Sigmoid colon (tissue), 7 donors: ENCODE results near the gene ZNF544. TPM values are rescaled to one million over a fixed set of nuclear protein-coding genes. Genes with fewer than 3 reads are reported as not detected.
"Not testable (repeated sequence)": the region's sequence is repeated elsewhere in the genome, so short reads cannot be mapped to it uniquely, and the experiment has no call there.

Experiments
- DNase-seq: peaks from one replicate; pipeline ENCODE4 v3.0.0-alpha.2; 2019
- H3K27ac ChIP-seq, 4 donors: fragments of 200-600 bp; sonication (generic); one replicate each; pipeline ENCODE4 v1.5.1; 2016 to 2019; ENCODE audit warnings: mild to moderate bottlenecking in 1 of 4
- H3K27me3 ChIP-seq, 3 donors: fragments of 200-600 bp; sonication (generic); one replicate each; pipeline ENCODE4 v1.5.1; 2019; ENCODE audit warnings: mild to moderate bottlenecking in 1 of 3
- H3K36me3 ChIP-seq, 4 donors: fragments of 200-600 bp; sonication (generic); one replicate each; pipeline ENCODE4 v1.5.1; 2016 to 2019
- H3K4me1 ChIP-seq, 4 donors: fragments of 200-600 bp; sonication (generic); one replicate each; pipeline ENCODE4 v1.5.1; 2017 to 2019
- H3K4me3 ChIP-seq, 4 donors: fragments of 200-600 bp; sonication (generic); one replicate each; pipeline ENCODE4 v1.5.1; 2017 to 2019; ENCODE audit warnings: mild to moderate bottlenecking in 2 of 4, moderate library complexity in 1 of 4
- H3K9me3 ChIP-seq, 4 donors: fragments of 200-600 bp in 3 of 4; sonication (generic) in 3 of 4; one replicate each; pipeline versions ENCODE4 v1.5.1 to v1.6.1; 2013 to 2019
- CTCF ChIP-seq, 4 experiments: fragments of 450-650 bp in 3 of 4; fragments of 200-600 bp in 1 of 4; IDR thresholded peaks; one replicate each; pipeline ENCODE4 v1.5.1; 2016 to 2019; ENCODE audit warnings: antibody characterized with exemption in 4 of 4, mild to moderate bottlenecking in 3 of 4, moderate library complexity in 2 of 4
- EP300 ChIP-seq, 4 donors: sonication (generic); formaldehyde crosslinking; IDR thresholded peaks; one replicate each; pipeline ENCODE4 v1.6.1; 2017; ENCODE audit warnings: antibody characterized with exemption in 4 of 4
- POLR2A ChIP-seq, 2 donors: fragments of 450-650 bp; IDR thresholded peaks; one replicate each; pipeline ENCODE4 v1.6.1; 2016; ENCODE audit warnings: antibody characterized with exemption in 2 of 2, mild to moderate bottlenecking in 2 of 2, moderate library complexity in 2 of 2
- POLR2AphosphoS5 ChIP-seq, 4 donors: sonication (generic); formaldehyde crosslinking; IDR thresholded peaks; one replicate each; pipeline ENCODE4 v1.6.1; 2017; ENCODE audit warnings: antibody characterized with exemption in 4 of 4
- WGBS, 2 donors: extraction: QIAGEN DNeasy Blood & Tissue Kit; methylation state at CpG; one replicate each; pipeline ENCODE4 v1.1.7; 2013; 5-methylcytosine and 5-hydroxymethylcytosine counted together
- intact Hi-C: fragments of 100-400 bp; cut with DNase I; formaldehyde crosslinking; loops from one replicate; pipeline ENCODE4 v1.15.1; 2023
- polyA plus RNA-seq, 3 donors: library from polyadenylated mRNA; stranded (reverse); fragments of 200-250 nt; gene quantifications; one replicate each; pipeline ENCODE4 v1.2.3, GENCODE V29; 2013
- total RNA-seq, 4 donors: library from RNA; depleted of rRNA; stranded (reverse); fragments of >200 nt; gene quantifications; one replicate each; pipeline ENCODE4 v1.1.0, GENCODE V29; 2016
- donor health status: healthy with polysubstance abuse.
- donor health status: Bipolar disorder and iron deficiency.
- donor health status: healthy.

The ZNF544 gene
- total and polyA plus RNA-seq, 7 donors: 16.4 to 45.1 (median 28.6) TPM

- WGBS, 2 donors: 96 to 98% methylated on average over 10 of the region's 10 CpGs
- Histone ChIP-seq H3K4me1 (no peaks in the 10 kb centered on the region), H3K36me3 (peaks cover 32 to 97% (median 70%) of the 10 kb centered on the region in 4 donors), H3K27ac (no peak overlapping the region), H3K4me3 (no peak overlapping the region), H3K27me3 (no peaks in the 10 kb centered on the region), H3K9me3 (peaks cover 24 to 67% (median 58%) of the 10 kb centered on the region in 4 donors)
- intact Hi-C loops: no loop called here
- no peak for DNase-seq
- TF ChIP-seq EP300 (IDR thresholded peaks at IDR 0.05): no peak
- TF ChIP-seq POLR2A (IDR thresholded peaks at IDR 0.05): no peak
- TF ChIP-seq CTCF (IDR thresholded peaks at IDR 0.05): no peak
- no peak for TF ChIP-seq POLR2AphosphoS5 (IDR thresholded peaks at IDR 0.05)
Observed at GRCh38 chr19:58237324-58237723, 8.6 kb downstream of the ZNF544 start.

- Histone ChIP-seq H3K9me3 (peaks cover 74 to 90% (median 87%) of the 10 kb centered on the region in 4 donors), H3K4me1 (no peaks in the 10 kb centered on the region), H3K27me3 (no peaks in the 10 kb centered on the region), H3K4me3 (no peak overlapping the region), H3K36me3 (peaks cover 70 to 99% (median 79%) of the 10 kb centered on the region in 4 donors), H3K27ac (no peak overlapping the region)
- intact Hi-C loops: no loop called here
- DNase-seq: no peak
- WGBS, 2 donors: 98% methylated on average over 6 of the region's 6 CpGs
- TF ChIP-seq EP300 (IDR thresholded peaks at IDR 0.05) (no peak), POLR2AphosphoS5 (IDR thresholded peaks at IDR 0.05) (no peak), CTCF (IDR thresholded peaks at IDR 0.05) (no peak), POLR2A (IDR thresholded peaks at IDR 0.05) (no peak)
Observed at GRCh38 chr19:58243351-58243750, 14.6 kb downstream of the ZNF544 start.

GRCh38 chr19:58248886-58249285, 20.2 kb downstream of the ZNF544 start:
- WGBS, 2 donors: 99% methylated on average over 3 of the region's 3 CpGs
- peaks cover 54 to 100% (median 83%) of the 10 kb centered on the region in 4 donors for H3K36me3 ChIP-seq
- TF ChIP-seq POLR2AphosphoS5 (IDR thresholded peaks at IDR 0.05): no peak
- no peak for TF ChIP-seq EP300 (IDR thresholded peaks at IDR 0.05)
- no peak for TF ChIP-seq POLR2A (IDR thresholded peaks at IDR 0.05)
- TF ChIP-seq CTCF (IDR thresholded peaks at IDR 0.05): no peak

GRCh38 chr19:58252102-58252685, 23.5 kb downstream of the ZNF544 start:
- H3K4me3 ChIP-seq: no peak overlapping the region
- H3K27me3 ChIP-seq: no peaks in the 10 kb centered on the region
- H3K36me3 ChIP-seq: peaks cover 21 to 100% (median 74%) of the 10 kb centered on the region in 4 donors
- no peak overlapping the region for H3K27ac ChIP-seq
- intact Hi-C loops: no loop called here
- H3K9me3 ChIP-seq: peaks cover 64 to 92% (median 83%) of the 10 kb centered on the region in 4 donors
- no peaks in the 10 kb centered on the region for H3K4me1 ChIP-seq
- DNase-seq: no peak
- WGBS, 2 donors: 98 to 99% methylated on average over 2 of the region's 2 CpGs
- TF ChIP-seq CTCF (IDR thresholded peaks at IDR 0.05) (no peak), POLR2AphosphoS5 (IDR thresholded peaks at IDR 0.05) (no peak), EP300 (IDR thresholded peaks at IDR 0.05) (no peak), POLR2A (IDR thresholded peaks at IDR 0.05) (no peak)

More at GRCh38 chr19:58248886-58249285, 20.2 kb downstream of the ZNF544 start:
- H3K4me3 ChIP-seq: no peak overlapping the region
- intact Hi-C loops: no loop called here
- H3K27me3 ChIP-seq: no peaks in the 10 kb centered on the region
- H3K4me1 ChIP-seq: no peaks in the 10 kb centered on the region
- H3K27ac ChIP-seq: no peak overlapping the region
- peaks cover 72 to 94% (median 88%) of the 10 kb centered on the region in 4 donors for H3K9me3 ChIP-seq
- DNase-seq: no peak

- H3K27me3 ChIP-seq, H3K27ac ChIP-seq, H3K4me3 ChIP-seq, DNase-seq, intact Hi-C loops, H3K4me1 ChIP-seq: not testable (repeated sequence)
- Histone ChIP-seq H3K9me3 (peaks cover 87 to 97% (median 93%) of the 10 kb centered on the region in 4 donors), H3K36me3 (peaks cover 26 to 100% (median 89%) of the 10 kb centered on the region in 4 donors)
- 88 to 96% methylated on average over 4 of the region's 4 CpGs for WGBS, 2 donors
Observed at GRCh38 chr19:58258259-58258658, 29.5 kb downstream of the ZNF544 start.
